ENCODE data around the gene DOCK10.

DOCK10 gene

DNA sequence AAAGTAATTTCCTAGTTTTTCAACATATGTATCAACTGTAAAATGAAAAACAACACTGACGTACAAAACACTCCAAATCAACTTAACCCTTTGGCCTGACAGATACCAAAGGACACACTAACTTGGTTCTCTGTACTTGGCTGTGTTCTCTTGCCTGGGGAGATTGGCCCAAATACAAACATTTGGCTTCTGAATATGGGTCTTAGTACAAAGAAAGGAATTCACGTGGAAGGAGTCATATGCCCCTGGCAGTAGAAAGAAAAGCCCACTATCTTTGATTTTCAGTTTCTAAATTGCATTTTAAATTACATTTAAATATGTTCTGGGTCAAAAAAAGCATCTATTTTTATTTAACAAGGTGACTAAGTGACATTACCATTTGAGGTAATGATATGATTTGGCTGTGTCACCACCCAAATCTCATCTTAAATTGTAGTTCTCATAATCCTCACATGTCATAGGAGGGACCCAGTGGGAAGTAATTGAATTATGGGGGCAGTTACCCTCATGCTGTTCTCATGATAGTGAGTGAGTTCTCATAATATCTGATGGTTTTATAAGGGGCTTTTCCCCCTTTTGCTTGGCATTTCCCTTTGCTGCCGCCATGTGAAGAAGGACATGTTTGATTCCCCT lies 172.6 kb downstream of the DOCK10 start:
- DNase-seq, result no peak

DNA sequence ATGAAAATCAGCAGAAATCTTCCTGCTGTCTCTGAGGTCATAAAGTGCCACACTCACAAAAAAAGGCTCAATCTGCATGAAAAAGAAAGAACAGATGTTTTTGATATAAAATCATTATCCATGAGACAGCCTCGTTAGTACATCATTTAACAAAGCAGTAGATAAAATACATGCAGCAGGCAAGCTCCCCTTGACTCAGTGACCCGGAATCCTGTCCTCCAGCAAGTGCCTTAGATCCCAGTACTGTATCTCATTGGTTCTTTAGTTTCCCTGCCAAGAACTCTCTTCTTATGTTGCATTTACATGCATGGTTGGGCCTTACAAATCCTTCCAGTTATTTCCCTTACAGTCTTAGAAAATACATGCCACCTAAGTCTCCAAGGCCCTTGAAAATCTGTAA lies 177.3 kb downstream of the DOCK10 start:
- DNase-seq, result no peak

GRCh38 chr2:224861266-224861665 lies 181.0 kb downstream of the DOCK10 start:
- DNase-seq, result no peak

DNA sequence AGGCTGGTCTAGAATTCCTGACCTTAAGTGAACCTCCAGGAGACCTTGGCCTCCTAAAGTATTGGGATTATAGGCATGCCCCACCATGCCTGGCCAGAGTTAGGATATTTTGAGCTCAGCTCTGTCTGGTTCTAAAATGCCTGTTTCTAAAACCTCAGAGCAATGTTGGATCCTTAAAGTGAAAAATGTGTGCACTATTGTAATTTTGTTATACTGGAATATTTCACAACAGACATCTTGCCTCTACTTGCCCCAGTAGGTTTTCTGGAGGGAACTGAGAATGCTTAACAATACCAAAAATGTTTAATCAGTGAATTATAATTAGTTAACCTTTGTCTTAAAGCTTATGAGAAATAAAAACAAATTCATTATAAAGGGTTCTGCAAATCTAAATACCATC lies 181.5 kb downstream of the DOCK10 start:
- DNase-seq, result no peak

- no peak for DNase-seq
Measured at GRCh38 chr2:224851811-224852210, 190.5 kb downstream of the DOCK10 start.

- no peak for DNase-seq
Measured at GRCh38 chr2:224850081-224850480, 192.2 kb downstream of the DOCK10 start.

- DNase-seq, result no peak
Measured at GRCh38 chr2:224849264-224849663, 193.0 kb downstream of the DOCK10 start.

DNA sequence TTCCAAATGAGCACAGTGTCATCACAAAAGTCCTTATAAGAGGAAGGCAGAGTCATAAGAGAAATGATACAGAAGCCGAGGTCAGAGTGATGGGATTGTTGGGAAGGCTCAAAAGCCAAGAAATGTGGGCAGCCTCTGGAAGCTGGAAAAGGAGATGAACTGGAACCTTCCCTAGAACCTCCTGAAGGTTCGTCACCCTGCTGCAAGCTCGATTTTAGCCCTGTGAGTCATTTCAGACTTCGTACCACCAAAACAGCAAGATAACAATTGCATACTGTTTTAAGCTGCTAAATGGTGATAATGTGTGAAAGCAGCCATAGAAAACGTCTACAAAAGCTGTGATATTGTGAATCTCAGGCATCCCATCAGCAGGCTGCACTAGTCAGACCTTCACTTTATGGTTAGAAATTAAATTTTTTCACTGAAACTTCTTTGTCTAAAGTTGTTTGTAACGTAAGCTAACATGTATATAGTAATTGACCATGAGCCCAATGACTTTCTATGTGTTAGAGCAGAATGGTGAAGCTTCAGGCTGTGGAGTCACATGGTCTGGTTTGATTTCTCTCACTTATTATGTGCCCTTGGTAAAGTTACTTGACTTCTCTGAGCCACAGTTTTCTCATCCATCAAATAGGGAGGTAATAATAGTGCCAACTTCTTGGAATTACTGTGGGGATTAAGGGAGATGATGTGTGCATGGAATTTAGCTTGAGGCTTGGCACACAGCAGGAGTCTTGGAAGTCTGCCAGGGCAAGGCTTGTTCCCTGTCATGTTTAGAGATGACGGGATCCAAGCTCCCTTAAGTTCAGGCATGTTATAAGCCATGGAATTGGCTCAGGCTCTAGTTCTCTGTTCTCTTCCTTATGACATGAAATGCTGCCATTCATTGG lies 194.1 kb downstream of the DOCK10 start:
- DNase-seq, result no peak

DNA sequence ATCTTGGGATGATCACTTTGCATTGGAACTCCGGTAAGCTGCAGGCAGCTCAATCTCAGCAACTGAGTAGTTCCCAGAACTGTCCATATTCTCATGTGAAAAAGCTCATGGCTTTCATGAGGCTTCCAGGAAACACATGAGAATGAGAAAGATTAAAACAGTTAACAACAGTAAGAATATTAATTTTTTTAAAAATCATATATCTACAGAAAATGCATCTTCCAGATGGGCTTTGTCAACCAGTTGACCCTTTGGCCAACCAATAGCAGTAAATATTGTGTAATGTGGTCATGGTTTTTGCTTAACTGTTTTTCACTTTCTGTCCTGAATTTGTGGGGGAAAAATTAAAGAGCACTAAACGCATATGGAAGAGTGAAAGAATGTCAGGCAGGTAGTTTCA lies 194.9 kb downstream of the DOCK10 start:
- DNase-seq, result no peak

- DNase-seq, result no peak
Measured at GRCh38 chr2:224846686-224847085, 195.6 kb downstream of the DOCK10 start.

DNA sequence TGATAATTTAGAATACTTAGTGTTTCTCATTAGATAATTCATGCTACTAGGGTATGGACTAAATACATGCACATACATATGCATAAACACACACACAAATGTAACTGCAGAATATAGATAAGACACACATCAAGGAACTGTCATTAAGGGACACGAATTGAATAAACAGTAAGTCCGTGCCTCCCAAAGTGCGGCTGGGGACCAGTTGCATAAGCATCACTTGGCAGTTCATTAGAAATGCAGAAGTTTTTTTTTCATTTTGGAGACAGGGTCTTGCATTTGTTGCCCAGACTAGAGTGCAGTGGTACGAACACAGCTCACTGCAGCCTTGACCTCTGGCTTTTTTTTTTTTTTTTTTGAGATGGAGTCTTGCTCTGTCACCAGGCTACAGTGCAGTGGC lies 196.1 kb downstream of the DOCK10 start:
- no peak for DNase-seq

DNA sequence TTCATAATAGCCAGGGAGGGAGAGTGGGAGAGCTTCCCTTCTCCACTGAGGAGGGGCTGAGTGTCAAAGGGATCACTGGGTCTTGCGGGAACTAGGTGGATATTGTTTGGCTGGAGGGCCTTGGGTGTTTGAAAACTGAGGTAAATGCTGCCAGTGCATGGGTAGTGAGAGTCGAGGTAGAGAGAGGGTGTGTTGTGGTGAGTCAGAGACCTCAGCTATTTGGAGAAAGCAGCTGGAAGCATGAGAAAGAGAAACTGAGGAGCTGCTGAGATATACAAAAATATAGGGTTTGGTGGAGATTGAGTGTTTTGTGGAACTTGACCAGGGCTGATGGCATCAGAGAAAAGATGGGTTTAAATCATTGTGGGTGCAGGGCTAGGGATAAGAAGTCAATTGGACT lies 199.1 kb downstream of the DOCK10 start:
- no peak for DNase-seq

- no peak for DNase-seq
Measured at GRCh38 chr2:224841910-224842309, 200.4 kb downstream of the DOCK10 start.

DNA sequence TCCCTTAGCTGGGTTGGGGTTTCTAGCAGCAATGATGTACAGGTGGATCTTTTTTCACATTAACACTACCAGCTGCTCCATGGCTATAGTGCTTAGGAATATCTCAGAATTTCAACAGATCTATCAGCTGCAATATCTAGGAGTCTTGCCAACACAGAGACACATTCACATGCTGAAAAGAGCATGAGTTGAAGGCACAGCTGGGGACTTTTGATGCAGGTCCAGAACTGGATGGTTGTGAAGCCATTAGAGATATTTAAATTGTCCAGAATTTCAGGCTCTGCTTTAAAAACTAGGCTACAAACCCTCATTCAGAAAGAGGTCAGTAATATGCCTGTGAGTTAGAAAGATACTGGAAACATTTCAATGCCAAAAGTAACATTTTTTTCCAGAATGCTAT lies 203.9 kb downstream of the DOCK10 start:
- no peak for DNase-seq

GRCh38 chr2:224837558-224837957 lies 204.7 kb downstream of the DOCK10 start:
- DNase-seq, result no peak

DNA sequence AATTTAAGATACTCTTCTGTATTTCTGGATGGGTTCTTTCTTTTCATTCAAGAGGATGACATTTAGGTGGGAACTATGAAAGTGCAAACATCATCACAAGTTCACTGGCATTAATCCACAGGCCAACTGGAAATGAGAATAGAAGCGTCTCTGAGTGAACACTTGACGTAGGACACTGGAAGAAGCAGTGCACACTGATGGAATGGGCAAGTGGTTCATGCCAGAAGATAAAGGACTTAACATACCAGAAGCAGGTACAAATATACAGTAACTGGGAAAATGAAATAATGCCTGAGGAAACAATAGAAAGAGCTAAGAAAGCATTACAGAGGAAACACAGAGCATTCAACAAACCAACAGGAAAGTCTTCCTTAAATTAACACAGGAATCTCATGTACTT lies 205.2 kb downstream of the DOCK10 start:
- DNase-seq, result no peak

GRCh38 chr2:224836263-224836662 lies 206.0 kb downstream of the DOCK10 start:
- DNase-seq, result no peak

DNA sequence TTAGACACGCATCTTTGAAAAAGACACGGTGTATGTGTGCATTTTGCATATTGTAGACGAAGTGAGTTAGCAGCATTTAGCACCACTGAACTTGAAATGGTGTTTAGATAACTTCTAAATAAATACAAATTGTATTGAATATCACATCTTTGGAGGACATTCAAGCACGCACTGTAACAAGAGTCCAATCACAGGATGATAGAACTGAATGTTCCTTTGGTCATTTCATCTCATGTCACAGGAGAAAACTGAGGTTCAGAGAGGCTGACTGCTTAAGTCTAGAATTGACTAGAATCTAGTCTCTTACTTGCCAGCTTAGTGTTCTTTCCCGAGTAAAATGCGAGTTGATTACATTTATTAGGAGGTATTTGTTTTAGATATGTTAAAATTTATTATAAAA lies 206.9 kb downstream of the DOCK10 start:
- DNase-seq, result no peak

- DNase-seq, result no peak
Measured at GRCh38 chr2:224833986-224834385, 208.3 kb downstream of the DOCK10 start.

DNA sequence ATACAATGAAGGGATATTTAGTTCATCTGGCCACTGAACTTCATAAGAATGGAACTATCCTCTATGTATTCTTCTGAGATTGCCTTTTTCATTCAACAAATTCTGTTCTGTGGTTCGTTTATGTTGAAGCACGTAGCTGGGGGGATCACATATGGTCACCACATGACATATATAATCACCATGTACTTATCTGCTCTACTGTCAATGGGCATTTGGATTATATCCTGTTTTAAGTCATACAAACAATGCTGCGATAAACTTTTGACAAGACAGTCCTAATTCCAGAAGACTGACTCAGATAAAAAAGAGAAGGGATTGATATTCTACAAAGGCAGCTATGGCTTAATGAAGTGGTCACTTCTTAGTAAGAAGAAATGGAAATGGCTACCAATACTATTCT lies 210.1 kb downstream of the DOCK10 start:
- no peak for DNase-seq

- no peak for DNase-seq
Measured at GRCh38 chr2:224831530-224831929, 210.7 kb downstream of the DOCK10 start.

DNA sequence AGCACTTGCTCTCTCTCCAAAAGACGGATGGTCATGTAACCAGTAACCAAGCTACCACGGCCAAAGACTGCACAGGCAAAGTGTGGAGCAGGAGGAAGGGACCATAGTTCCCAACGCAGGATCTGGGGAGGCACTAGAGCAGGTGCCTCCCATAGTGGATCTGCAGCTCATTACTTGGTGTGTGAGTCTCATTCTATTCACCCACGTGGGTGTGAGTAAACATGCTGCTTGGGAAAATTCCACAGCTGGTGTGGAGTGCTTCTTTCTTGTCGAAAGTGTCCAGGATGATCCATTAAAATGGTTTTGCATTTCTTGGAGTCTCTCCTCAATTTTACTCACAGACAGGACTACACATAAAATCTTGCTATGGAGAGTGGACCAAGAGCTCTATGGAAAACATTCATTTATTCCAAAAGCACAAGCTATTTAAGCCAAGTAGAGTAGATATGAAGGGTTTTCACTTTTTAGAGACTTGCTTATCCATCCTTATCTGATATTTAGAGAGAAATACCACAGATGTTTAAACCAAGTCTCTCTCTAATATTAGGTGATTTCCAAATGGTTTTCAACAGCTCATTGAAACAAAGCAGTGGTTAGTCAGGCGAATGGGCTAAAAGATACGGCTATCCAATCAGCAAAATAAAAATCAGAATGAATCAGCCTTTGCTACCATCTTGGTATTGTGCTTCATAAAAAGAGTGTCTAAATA lies 221.8 kb downstream of the DOCK10 start:
- no peak for DNase-seq

- no peak for DNase-seq
Measured at GRCh38 chr2:224819075-224819474, 223.2 kb downstream of the DOCK10 start.

DNA sequence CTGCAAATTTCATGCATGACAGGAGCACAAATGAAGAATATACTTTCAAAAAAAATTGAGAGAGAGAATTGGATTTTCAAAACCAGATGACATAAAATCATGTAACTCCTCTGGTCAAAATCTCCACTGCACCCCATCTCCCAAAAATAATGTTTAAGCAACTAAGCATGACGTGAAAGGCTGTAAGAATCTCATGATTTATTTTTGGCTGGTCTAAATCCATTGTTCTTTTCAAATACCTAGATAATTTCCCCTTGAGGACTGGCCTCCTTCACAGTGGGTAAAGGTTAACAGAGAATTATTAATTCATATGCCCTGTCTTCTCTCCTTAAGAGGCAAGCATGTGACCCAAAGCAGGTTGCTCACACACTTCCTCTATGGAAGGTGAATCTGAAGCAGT lies 224.6 kb downstream of the DOCK10 start:
- DNase-seq, result no peak
